K562 (cell line): ENCODE data around the gene LMNA. TPM values are rescaled to one million over a fixed set of nuclear protein-coding genes. Genes with fewer than 3 reads are reported as not detected.
A peak's percentile ranks its signal among the peaks of the same experiment; 100 is the strongest.

Experiments
- CGGBP1 ChIP-seq: fragments of 250-450 bp; sonication (Bioruptor Pico); IDR thresholded peaks from 2 replicates; pipeline ENCODE4 v1.9.0; 2021; ENCODE audit warnings: mild to moderate bottlenecking
- CSDE1 ChIP-seq, 2 experiments: fragments of 450-650 bp; IDR thresholded peaks; 2 replicates each; pipeline ENCODE4 v1.6.1; 2016; ENCODE audit warnings: mild to moderate bottlenecking in 1 of 2
- E2F5 ChIP-seq: sonication (generic); formaldehyde crosslinking; IDR thresholded peaks from 2 replicates; pipeline ENCODE4 v1.8.0; 2022; ENCODE audit warnings: mild to moderate bottlenecking, missing genetic modification reagents
- FUS ChIP-seq: fragments of 200-400 bp; formaldehyde crosslinking; optimal IDR thresholded peaks from 2 replicates; pipeline ENCODE3; 2017; ENCODE audit warnings: low read depth, low read length
- HCFC1 ChIP-seq: IDR thresholded peaks from 2 replicates; pipeline ENCODE4 v1.6.1; 2012; ENCODE audit warnings: low read depth, low read length, improper control_type of control experiment
- HMGN3 ChIP-seq: IDR thresholded peaks from 2 replicates; pipeline ENCODE4 v1.6.1; 2011; ENCODE audit warnings: borderline replicate concordance, low read depth, mild to moderate bottlenecking, mixed read lengths, low read length; ENCODE audit not compliant: insufficient read length; ENCODE audit errors: extremely low read depth
- HNRNPH1 ChIP-seq: fragments of 200-400 bp; formaldehyde crosslinking; optimal IDR thresholded peaks from 2 replicates; pipeline ENCODE3; 2017; ENCODE audit warnings: low read depth, mild to moderate bottlenecking, low read length, moderate library complexity
- ID3 ChIP-seq, 2 experiments: fragments of 250-450 bp in 1 of 2; fragments of 450-650 bp in 1 of 2; sonication (Bioruptor Pico) in 1 of 2; IDR thresholded peaks; 2 replicates each; pipeline versions ENCODE4 v1.6.1 to v1.8.0; 2016 to 2021; ENCODE audit warnings: mild to moderate bottlenecking in 2 of 2, moderate library complexity in 2 of 2, missing compliant biosample characterization in 1 of 2, missing genetic modification characterization in 1 of 2
- MAFG ChIP-seq: fragments of 450-650 bp; conservative IDR thresholded peaks from 2 replicates; pipeline ENCODE4 v1.6.1; 2016; ENCODE audit warnings: missing genetic modification characterization, missing compliant biosample characterization
- NR2C2 ChIP-seq, 2 experiments: fragments of 200-800 bp in 1 of 2; sonication (Bioruptor generic) in 1 of 2; sonication (generic) in 1 of 2; formaldehyde crosslinking in 1 of 2; IDR thresholded peaks; 2 replicates each; pipeline versions ENCODE4 v1.6.1 to v1.8.0; 2016 to 2022; ENCODE audit warnings: mild to moderate bottlenecking in 1 of 2, missing compliant biosample characterization in 1 of 2, missing genetic modification characterization in 1 of 2, missing genetic modification reagents in 1 of 2
- PHB ChIP-seq: fragments of 250-450 bp; sonication (Bioruptor Pico); IDR thresholded peaks from 2 replicates; pipeline ENCODE4 v1.5.0; 2021
- POLR2AphosphoS5 ChIP-seq: IDR thresholded peaks from 2 replicates; pipeline ENCODE4 v1.6.1; 2011; ENCODE audit warnings: mild to moderate bottlenecking, low read depth, low read length, moderate library complexity; ENCODE audit not compliant: control insufficient read depth, insufficient read depth
- TAF15 ChIP-seq: fragments of 200-400 bp; formaldehyde crosslinking; IDR thresholded peaks from 2 replicates; pipeline ENCODE4 v1.6.1; 2017; ENCODE audit warnings: mild to moderate bottlenecking, low read depth, low read length, moderate library complexity
- TFAP4 ChIP-seq: sonication (generic); formaldehyde crosslinking; IDR thresholded peaks from 2 replicates; pipeline ENCODE4 v1.8.0; 2022; ENCODE audit warnings: missing genetic modification reagents, mild to moderate bottlenecking, moderate library complexity, borderline replicate concordance
- TSHZ1 ChIP-seq: fragments of 250-450 bp; sonication (Bioruptor Pico); IDR thresholded peaks from 2 replicates; pipeline ENCODE4 v1.4.0; 2020; ENCODE audit warnings: mild to moderate bottlenecking, moderate library complexity
- ZNF449 ChIP-seq: fragments of 250-450 bp; sonication (Bioruptor Pico); IDR thresholded peaks from 2 replicates; pipeline ENCODE4 v1.8.0; 2022; ENCODE audit warnings: moderate library complexity, mild to moderate bottlenecking, inconsistent platforms
- ZSCAN32 ChIP-seq: fragments of 450-650 bp; formaldehyde crosslinking; IDR thresholded peaks from 2 replicates; pipeline ENCODE4 v1.4.0; 2020; ENCODE audit warnings: mild to moderate bottlenecking, moderate library complexity
- polyA plus RNA-seq, 8 experiments: library from polyadenylated mRNA; depleted of rRNA in 4 of 8; stranded (reverse) in 5 of 8; unstranded in 3 of 8; fragments of >200 nt; fragmentation: Nextera tagmentation in 2 of 8; fragmentation: Illumina TruSeq in 1 of 8; extraction: Ambion mirVana in 2 of 8; extraction: Trizol in 1 of 8; gene quantifications; 2 replicates each; pipeline versions ENCODE4 v1.2.1 to v1.2.3, GENCODE V29; 2011 to 2014; ENCODE audit warnings: inconsistent platforms in 1 of 8, missing spikeins in 1 of 8
- total RNA-seq, 7 experiments: library from RNA; depleted of rRNA in 6 of 7; stranded (reverse); fragments of >200 nt in 6 of 7; fragmentation: Illumina TruSeq in 2 of 7; extraction: Trizol in 2 of 7; gene quantifications; 2 replicates each; pipeline versions ENCODE4 v1.2.1 to v1.2.3, GENCODE V29; 2011 to 2021; ENCODE audit warnings: low replicate concordance in 1 of 7

Gene LMNA
- total and polyA plus RNA-seq, 9 of the 15 experiments (the other 6 are each of a cell fraction or from before 2014, with no cell fraction given): 1.00 to 347 (median 88.2) TPM

GRCh38 chr1:156126630-156127534 is 12.4 kb downstream of the LMNA start (continued):
- TF ChIP-seq ZNF449: 0 out of 2 replicates have a peak, but pooled peaks have one; percentile 1
- peak; percentile 19; the same call in 1 of the 2 replicates for TF ChIP-seq ZSCAN32 (CRISPR knock-in tag)
- no peak for TF ChIP-seq POLR2AphosphoS5
- no peak for TF ChIP-seq TSHZ1 (CRISPR knock-in tag)
- no peak for TF ChIP-seq E2F5 (CRISPR knock-in tag)
- TF ChIP-seq HMGN3: no peak
- no peak for TF ChIP-seq PHB
- TF ChIP-seq CSDE1 (IDR thresholded peaks at IDR 0.05): no peak
- TF ChIP-seq HNRNPH1: no peak
- no peak for TF ChIP-seq FUS
- peak; percentile 82 for TF ChIP-seq TFAP4 (CRISPR knock-in tag)
- peak; percentile 40; the same call in 1 of the 2 replicates for TF ChIP-seq NR2C2 (CRISPR knock-in tag; IDR thresholded peaks at IDR 0.05)
- TF ChIP-seq NR2C2 (tag; IDR thresholded peaks at IDR 0.05): peak; percentile 21; the same call in 1 of the 2 replicates
- TF ChIP-seq HCFC1: no peak
- no peak for TF ChIP-seq CGGBP1 (CRISPR knock-in tag)
- TF ChIP-seq ID3 (CRISPR knock-in tag; IDR thresholded peaks at IDR 0.05): no peak
- 0 out of 2 replicates have a peak, but pooled peaks have one; percentile 20 for TF ChIP-seq ID3 (tag; IDR thresholded peaks at IDR 0.05)
- TF ChIP-seq MAFG (tag): no peak
- TF ChIP-seq TAF15: no peak
